HG03280 (cell line): ENCODE data around the gene VAV1.
"Not testable (repeated sequence)": the region's sequence is repeated elsewhere in the genome, so short reads cannot be mapped to it uniquely, and the experiment has no call there.

ENCODE experiments used
- ATAC-seq: cut with Tn5 transposase; IDR thresholded peaks from one replicate; pipeline ENCODE4 v1.9.1; 2021; ENCODE audit warnings: mild to moderate bottlenecking, moderate library complexity; ENCODE audit not compliant: unreplicated experiment

VAV1 gene

DNA sequence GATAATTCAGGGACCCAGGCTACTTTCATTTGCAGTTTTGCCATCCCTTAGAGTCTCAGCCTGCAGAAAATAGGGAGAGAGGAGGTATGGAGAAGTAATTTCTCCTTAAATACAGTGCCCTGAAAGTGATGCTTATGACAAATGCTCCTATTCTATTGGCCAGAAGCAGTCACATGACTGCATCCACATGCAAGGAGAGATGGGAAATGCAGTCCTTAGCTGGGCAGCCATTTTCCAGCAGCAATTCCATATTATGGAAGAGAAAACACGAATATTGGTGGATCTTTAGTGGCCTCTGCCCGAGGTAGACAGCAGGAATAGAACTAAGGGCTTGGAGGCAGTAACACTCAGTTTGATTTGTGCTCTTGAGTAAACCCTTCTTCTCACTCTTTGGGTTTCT, 39.4 kb downstream of the VAV1 start:
- no peak for ATAC-seq

DNA sequence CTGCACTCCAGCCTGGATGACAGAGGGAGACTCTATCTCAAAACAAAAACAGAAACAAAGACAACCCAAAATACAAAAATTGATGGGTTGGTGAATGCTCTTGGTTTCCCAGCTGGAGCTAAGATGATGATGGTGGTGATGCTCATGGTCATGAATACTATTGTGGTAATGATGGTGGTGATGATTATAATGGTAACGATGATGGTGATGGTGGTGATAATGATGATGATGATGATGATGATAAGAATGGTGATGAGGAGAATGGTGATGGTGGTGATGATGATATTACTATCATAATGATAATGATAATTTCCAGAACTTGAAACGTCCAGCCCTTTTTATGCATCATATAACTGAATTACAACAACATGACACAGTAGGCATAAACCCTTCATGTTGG, 40.1 kb downstream of the VAV1 start:
- no peak for ATAC-seq

DNA sequence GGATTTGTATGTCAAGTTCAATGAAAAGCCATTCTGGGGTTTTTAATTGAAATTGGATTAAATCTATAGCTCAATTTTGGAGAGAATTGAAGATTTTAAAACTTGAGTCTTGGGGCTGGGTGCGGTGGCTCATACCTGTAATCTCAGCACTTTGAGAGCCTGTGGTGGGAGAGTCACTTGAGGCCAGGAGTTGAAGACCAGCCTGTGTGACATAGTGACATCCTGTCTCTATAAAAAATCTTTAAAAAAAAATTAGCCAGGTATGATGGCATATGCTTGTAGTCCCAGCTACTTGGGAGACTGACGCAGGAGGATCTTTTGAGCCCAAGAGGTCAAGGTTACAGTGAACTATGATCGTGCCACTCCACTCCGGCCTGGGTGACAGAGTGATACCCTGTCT, 41.2 kb downstream of the VAV1 start:
- ATAC-seq: no peak

DNA sequence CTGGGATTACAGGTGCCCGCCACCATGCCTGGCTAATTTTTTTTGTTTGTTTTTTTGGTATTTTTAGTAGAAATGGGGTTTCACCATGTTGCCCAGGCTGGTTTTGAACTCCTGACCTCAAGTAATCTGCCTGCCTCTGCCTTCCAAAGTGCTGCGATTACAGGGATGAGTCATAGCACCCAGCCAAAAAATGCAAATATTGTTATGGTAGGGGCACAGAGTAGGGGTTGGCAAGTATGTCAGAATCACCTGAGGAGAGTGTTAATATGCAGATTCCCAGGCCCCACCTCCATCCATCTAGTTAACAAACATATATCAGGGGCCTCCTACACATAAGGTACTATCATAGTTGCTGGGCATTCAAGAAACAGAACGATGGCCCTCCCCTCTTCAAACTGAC, 44.7 kb downstream of the VAV1 start:
- ATAC-seq: no peak

DNA sequence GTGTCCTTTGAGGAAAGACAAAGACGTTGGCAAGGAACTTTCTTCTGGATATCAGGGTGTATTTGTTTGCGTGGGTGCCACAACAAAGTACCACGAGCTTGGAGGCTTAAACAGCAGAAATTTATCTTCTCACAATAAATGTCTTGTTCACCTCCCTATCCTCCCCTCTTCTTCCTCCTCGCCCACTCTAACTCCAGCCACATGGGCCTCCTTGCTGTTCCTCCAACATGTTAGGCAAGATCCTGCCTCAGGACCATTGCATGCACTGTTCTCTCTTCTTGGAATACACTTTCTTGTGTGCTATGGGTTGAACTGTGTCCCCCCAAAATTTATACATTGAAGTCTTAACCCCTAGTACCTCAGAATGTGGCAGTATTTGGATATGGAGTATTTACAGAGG, 45.7 kb downstream of the VAV1 start:
- ATAC-seq: no peak

DNA sequence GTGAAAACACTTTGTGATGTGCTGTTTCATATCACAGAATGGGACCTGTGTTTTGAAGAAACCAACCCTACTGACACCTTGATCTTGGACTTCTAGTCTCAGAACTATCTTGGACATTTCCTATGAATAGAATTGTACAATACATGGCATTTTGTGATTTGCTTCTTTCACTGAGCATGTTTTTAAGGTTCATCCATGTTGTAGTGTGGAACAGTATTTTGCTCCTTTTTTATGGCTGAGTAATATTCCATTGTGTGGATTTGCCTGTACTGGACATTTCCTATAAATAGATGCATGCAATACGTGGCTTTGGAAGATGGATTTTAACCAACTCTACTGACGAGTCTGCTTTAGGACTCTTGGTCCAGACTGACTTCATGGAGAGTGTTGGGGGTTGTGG, 46.8 kb downstream of the VAV1 start:
- no peak for ATAC-seq

DNA sequence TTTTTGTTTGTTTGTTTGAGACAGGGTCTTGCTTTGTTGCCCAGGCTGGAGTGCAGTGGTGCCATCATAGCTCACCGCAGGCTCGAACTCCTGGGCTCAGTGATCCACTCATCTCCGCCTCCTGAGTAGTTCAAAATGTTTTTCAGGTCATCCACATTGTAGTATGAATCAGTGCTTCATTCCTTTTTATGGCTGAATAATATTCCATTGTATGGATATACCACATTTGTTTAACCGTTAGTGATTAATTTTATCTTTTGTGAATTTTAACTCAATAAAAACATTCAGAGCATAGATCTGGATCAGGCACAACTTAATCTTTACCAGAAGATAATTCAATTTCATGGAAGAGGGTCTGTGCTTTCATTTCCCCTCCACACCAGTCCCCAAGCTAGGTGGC, 47.7 kb downstream of the VAV1 start:
- ATAC-seq: no peak

DNA sequence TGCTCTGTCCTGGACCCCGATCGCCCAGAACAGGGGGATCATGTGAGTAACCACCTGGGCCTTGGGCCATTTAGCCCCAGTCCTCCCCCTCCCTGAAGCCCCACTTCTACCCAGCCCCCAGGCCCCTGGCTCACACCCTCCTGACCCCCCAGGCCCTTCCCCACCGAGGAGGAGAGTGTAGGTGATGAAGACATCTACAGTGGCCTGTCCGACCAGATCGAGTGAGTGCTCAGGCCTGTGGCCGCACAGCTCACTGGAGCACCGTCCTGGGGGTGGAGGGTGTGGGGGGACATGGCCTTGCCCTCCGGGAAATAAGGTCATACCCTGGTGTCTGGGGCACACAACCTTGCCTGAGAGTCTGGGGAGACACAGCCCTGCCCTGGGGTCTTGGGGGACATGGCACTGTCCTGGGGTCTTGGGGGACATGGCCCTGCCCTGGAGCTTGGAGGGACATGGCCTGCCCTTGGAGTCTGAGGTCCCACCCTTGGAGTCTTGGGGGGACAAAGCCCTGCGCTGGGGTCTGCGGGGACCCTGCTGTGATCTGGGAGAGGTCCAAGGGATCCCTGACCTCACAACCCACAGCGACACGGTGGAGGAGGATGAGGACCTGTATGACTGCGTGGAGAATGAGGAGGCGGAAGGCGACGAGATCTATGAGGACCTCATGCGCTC, 49.3 kb downstream of the VAV1 start:
- no peak for ATAC-seq

DNA sequence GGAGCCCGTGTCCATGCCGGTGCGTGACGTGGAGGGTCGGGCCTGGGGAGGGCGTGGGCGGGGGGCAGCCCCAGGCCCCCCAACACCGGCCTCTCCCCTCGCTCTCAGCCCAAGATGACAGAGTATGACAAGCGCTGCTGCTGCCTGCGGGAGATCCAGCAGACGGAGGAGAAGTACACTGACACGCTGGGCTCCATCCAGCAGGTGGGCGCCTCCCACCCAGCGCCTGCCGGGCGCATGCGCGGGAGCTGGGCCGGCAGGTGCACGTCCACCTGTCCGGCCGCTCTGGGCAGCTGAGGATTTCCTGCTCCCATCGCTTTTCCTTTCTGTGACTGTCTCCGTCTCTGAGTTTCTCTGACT, 49.8 kb downstream of the VAV1 start:
- ATAC-seq: no peak

DNA sequence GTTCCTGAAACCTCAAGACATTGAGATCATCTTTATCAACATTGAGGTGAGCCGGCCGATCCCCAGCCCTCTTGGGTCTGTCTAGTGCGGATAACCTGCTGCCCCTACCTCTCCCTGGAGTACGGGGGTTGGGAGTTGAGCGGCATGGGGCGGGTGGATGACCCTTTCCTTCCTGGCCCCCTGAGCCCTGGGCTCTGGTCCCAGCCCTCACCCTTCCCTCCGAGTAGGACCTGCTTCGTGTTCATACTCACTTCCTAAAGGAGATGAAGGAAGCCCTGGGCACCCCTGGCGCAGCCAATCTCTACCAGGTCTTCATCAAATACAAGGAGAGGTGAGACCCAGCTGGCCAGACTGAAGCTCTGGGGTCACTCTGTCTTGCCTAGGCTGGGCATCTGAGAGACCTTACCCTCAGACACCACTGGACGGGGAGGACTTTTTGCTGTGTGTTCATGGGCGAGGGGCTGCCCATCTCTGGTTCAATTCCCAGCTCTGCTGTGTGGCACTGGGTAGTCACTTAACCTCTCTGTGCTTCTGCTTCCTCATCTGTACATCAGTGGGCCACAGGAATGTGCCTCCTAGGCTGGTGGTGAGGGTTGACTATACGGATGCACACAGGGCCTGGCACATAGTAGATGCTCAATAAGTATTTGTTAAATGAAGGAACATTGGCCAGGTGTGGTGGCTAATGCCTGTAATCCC, 52.7 kb downstream of the VAV1 start:
- no peak for ATAC-seq

DNA sequence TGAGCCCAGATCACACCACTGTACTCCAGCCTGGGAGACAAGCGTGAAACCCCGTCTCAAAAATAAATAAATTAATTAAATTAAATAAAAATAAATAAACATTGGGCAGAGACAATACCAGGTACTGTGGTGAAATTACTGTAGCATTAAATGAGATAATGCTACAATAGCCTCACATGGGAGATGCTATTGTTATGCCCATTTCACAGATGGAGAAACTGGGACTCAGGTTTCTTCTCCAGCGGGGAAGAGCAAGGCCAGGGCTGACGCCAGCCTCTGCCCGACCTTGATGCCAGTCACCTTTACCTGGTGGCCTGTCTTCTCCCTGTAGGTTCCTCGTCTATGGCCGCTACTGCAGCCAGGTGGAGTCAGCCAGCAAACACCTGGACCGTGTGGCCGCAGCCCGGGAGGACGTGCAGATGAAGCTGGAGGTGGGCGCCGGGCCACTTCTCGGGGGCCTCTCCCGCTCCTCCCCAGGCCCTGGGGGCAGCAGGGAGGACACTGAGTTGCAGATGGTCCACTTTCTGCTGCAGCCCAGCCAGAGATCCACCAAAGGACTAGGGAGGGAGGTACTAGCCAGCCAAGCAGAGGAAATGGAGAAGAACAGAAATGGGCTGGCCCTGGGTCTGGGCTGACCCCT, 53.9 kb downstream of the VAV1 start:
- ATAC-seq: no peak

DNA sequence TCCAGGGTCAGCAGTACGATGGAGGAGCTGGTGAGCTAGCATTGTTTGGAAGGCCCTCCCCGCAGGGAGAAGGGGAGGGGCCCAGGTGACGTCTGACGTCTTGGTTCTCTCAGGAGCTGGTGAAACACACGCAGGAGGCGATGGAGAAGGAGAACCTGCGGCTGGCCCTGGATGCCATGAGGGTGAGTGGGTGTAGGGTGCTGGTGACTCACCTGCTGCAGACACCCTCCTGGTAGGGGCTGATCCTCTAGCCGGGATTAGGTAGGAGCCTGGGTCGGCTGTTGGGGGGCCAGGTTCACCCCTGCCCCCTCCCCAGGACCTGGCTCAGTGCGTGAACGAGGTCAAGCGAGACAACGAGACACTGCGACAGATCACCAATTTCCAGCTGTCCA, 55.8 kb downstream of the VAV1 start:
- ATAC-seq: no peak

DNA sequence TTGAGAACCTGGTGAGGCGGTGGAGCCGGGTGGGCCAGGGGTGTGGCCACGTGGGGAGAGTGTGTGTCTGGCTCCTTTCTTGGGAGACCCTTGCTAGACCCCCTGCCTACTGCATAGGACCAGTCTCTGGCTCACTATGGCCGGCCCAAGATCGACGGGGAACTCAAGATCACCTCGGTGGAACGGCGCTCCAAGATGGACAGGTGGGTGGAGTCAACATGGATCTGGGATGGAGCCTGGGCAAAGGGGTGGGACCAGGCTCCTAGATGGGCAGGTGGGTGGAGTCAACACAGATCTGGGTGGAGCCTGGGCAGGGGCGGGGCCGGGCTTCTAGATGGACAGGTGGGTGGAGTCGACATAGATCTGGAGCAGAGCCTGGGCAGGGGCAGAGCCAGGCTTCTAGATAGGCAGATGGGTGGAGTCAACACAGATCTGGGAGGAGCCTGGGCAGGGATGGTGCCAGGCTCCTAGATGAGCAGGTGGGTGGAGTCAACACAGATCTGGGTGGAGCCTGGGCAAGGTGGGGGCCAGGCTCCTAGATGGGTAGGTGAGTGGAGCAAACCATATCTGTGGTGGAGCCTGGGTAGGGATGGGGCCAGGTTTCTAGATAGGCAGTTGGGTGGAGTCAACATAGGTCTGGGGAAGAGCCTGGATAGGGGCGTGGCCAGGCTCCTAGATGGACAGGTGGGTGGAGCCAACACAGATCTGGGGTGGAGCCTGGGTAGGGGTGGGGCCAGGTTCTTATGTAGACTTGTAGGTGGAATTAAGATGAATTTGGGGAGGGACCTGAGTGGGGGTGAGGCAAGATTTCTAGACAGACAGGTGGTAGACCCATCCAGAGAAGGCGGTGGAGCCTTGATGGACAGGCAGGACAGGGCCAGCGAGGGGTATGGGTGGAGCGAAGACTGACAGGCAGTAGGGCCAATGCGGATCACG, 56.5 kb downstream of the VAV1 start:
- no peak for ATAC-seq

DNA sequence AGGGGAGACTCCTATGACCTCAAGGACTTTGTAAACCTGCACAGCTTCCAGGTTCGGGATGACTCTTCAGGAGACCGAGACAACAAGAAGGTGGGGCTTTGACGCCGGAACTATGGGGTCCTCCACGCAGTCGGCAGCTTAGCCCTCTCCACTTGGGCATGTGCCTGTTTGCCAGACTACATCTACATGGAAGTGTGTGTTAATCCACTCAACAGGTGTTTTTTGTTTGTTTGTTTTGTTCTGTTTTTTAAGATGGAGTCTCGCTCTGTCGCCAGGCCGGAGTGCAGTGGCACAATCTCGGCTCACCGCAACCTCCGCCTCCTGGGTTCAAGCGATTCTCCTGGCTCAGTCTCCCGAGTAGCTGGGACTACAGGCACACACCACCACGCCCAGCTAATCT, 57.3 kb downstream of the VAV1 start:
- not testable (repeated sequence) for ATAC-seq

DNA sequence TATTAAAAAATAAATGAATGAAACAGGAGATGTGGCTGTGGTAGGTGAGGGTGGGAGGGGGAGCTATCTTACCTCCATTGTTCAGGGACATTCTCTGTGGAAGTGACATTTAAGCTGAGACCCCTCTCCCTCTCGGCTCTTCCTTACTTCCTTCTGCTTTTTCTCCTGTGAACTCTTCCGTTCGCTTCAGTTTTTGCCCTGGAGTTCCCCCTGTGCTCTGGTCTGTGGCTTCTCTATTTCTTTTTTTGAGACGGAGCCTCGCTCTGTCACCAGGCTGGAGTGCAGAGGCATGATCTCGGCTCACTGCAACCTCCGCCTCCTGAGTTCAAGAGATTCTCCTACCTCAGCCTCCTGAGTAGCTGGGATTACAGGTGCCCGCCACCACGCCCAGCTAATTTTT, 58.6 kb downstream of the VAV1 start:
- ATAC-seq: not testable (repeated sequence)

DNA sequence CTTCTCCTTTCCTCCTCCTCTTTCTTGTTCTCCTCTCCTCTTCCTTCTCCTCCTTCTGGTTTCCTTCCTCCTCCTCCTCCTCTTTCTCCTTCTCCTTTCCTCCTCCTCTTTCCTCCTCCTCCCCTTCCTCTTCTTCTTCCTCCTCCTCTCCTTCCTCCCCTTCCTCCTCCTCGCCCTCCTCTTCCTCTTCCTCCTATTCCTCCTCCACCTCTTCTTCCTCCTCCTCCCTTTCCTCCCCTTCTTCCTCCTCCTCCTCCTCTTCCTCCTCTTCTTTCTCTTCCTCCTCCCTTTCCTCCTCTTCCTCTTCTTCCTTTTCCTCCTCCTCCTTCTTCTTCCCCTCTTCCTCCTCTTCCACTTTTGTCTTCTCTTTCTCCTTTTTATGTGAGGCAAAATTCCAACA, 59.9 kb downstream of the VAV1 start:
- ATAC-seq: no peak

DNA sequence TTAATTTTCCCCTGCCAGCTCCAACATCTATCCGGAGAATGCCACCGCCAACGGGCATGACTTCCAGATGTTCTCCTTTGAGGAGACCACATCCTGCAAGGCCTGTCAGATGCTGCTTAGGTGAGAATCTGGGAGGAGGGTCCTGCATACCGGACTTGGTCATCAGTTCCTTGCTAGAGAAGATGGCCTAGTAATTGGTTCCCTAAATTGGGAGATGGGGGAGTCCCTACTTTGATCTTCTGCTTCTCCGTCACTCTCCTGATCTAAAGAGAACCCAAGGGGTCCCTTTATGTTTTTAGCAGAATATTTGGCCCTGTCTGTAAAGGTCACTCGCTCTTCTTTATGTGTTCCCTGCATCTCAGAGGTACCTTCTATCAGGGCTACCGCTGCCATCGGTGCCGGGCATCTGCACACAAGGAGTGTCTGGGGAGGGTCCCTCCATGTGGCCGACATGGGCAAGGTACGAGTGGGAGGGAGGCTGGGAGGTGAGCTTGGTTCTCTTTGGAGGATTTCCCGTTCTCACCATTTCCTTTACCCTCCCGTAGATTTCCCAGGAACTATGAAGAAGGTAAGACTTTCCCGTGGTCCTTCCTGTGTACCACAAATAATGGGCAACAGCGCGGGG, 60.8 kb downstream of the VAV1 start:
- ATAC-seq: no peak

DNA sequence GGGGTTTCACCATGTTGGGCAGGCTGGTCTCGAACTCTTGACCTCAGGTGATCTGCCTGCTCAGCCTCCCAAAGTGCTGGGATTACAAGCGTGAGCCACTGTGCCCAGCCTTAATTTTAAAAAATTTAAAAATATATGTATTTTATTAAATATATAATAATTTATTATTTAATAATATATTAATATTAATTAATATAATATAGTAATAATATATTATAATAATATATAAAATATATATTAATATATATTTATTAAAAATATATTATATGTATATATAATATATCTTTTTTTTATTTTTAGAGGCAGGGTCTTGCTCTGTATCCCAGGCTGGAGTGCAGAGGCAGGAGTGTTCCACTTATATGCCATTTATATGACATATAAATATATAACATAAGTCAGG, 61.9 kb downstream of the VAV1 start:
- no peak for ATAC-seq

DNA sequence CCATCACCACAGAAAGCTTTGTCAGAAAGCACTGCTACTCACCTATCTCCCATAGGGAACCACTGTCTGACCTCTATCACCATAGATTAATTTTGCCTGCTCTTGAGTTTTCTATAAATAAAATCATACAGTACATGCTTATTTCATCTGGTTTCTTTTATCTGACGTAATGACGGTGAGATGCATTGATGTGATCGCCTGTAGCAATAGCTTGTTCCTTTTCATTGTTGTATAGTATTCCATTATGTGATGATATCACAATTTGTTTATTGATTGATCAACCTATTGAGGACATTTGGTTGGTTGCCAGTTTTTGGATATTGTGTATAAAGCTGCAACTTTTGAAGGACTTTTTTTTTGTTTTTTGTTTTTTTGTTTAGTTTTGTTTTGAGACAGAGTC, 63.0 kb downstream of the VAV1 start:
- ATAC-seq: no peak

DNA sequence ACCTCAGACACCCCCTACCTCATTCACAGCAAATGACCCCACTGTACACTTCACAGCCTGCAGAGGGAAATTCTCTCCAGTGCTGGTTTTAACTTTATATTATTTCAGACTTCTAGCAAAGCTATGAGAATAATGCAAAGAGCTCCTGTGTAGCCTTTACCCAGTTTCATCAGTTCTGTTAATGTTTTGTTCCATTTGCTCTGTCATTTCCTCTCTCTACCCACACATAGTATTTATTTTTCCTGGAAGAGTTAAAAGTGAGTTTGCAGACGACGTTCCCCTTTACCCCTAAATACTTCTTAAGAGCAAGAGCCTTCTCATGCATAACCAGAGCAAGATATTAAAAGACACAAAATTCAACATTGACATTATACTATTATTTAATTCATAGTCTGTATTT, 65.0 kb downstream of the VAV1 start:
- ATAC-seq: no peak

DNA sequence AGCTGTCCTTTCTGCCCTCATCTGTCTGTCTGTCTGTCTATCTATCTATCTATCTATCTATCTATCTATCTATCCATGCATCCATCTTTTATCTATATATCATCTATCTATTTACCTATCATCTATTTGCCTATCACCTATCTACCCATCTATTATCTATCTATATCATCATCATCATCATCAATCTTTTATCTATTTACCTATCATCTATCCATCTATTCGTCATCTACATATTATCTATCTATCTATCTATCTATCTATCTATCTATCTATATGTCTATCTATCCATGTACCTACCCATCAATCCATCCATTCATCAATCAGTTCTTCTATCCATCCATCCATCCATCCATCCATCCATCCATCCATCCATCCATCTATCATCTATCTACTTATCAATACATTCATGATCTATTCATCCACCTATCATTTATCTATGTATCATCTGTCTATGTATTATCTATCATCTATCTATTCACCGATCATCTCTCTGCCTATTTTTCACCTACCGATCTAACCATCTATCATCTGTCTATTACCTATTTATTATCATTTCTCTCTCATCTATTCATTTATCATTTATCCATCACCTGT, 65.7 kb downstream of the VAV1 start:
- no peak for ATAC-seq
